Measurements from ENCODE around the gene SLC16A4.

The SLC16A4 gene

GRCh38 chr1:110326826-110327225 lies 64.0 kb downstream of the SLC16A4 start:
- no peak for DNase-seq (ENCODE audit: low spot score)

GRCh38 chr1:110324667-110325066 lies 66.2 kb downstream of the SLC16A4 start:
- DNase-seq (ENCODE audit: low spot score), result no peak

GRCh38 chr1:110321846-110322245 lies 69.0 kb downstream of the SLC16A4 start:
- DNase-seq (ENCODE audit: low spot score), result no peak

GRCh38 chr1:110321045-110321444 lies 69.8 kb downstream of the SLC16A4 start:
- DNase-seq (ENCODE audit: low spot score), result no peak

GRCh38 chr1:110320168-110320518 lies 70.7 kb downstream of the SLC16A4 start:
- no peak for DNase-seq (ENCODE audit: low spot score)

- no peak for DNase-seq (ENCODE audit: low spot score)
Measured at GRCh38 chr1:110319332-110320167, 71.3 kb downstream of the SLC16A4 start.

GRCh38 chr1:110318046-110318445 lies 72.8 kb downstream of the SLC16A4 start:
- no peak for DNase-seq (ENCODE audit: low spot score)

GRCh38 chr1:110316735-110317134 lies 74.1 kb downstream of the SLC16A4 start:
- DNase-seq (ENCODE audit: low spot score), result no peak
